GM21717 (cell line): ENCODE results near the gene RAB29.
"Not testable (repeated sequence)": the region's sequence is repeated elsewhere in the genome, so short reads cannot be mapped to it uniquely, and the experiment has no call there.

Experiments
- ATAC-seq: cut with Tn5 transposase; IDR thresholded peaks from one replicate; pipeline ENCODE4 v1.9.1; 2021; ENCODE audit warnings: mild to moderate bottlenecking, moderate library complexity; ENCODE audit not compliant: unreplicated experiment

Gene RAB29

DNA sequence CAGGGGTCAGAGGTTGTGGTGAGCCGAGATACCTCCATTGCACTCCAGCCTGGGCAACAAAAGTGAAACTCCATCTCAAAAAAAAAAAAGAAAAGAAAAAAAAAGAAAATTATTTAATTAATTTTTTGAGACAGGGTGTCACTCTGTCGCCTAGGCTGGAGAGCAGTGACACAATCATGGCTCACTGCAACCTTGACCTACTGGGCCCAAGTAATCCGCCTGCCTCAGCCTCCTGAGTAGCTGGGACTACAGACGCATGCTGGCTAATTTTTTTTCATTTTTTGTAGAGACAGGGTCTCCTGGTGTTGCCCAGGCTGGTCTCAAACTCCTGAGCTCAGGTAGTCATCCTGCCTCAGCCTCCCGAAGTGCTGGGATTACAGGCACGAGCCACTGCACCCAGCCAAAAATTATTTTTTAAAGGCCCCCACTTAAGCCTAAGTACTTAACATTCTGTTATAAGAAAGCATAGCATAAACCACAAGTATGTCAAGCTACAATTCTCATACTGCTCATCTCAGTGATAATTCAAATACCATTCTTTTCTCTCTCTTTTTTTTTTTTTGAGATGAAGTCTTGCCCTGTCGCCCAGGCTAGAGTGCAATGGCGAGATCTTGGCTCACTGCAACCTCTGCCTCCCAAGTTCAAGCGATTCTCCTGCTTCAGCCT lies 45.2 kb downstream of the RAB29 start:
- ATAC-seq = no peak

DNA sequence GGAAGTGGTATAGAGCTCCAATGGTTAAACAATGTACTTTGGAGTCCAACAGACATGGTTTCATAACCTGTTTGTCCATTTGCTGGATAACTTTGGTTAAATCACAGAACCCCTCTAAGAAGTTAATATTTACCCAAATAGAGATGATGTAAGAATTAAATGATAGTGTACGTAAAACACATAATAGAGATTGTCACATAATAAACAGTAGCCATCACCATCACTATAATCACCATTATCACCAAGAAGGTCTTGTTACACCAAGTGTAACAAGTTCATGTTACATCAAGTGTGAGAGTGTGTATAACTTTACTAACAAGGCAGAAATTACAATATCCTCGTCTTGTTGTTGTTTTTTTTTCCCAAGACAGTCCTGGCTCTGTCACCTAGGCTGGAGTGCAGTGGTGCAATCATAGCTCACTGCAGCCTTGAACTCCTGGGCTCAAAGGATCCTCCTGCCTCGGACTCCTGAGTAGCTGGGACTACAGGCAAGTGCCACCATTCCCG lies 48.6 kb downstream of the RAB29 start:
- no peak for ATAC-seq

GRCh38 chr1:205725514-205725913 lies 49.8 kb downstream of the RAB29 start:
- no peak for ATAC-seq

GRCh38 chr1:205720740-205721139 lies 54.5 kb downstream of the RAB29 start:
- not testable (repeated sequence) for ATAC-seq

DNA sequence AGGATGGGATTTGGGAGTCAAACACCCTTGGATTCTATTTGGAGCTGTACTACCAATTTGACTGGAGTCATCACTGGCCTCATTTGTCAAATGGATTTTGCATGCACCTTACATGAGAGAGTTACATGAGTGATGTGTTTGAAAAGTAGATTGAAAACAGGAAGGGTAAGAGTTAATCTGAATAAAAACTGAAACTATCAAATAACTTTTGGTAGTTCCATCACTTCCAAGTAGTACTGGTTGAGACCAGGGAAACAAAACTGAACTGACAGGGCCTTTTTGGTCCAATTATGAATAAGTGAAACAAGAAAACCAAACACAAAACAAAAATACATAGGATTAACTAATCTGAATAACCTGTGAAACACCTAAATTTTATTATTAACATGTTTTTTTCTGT lies 55.5 kb downstream of the RAB29 start:
- no peak for ATAC-seq

- ATAC-seq = no peak
Observed at GRCh38 chr1:205719015-205719414, 56.3 kb downstream of the RAB29 start.
